Esophagus (tissue), 2 donors: ENCODE measurements around the gene SUMO2. TPM values are rescaled to one million over a fixed set of nuclear protein-coding genes. Genes with fewer than 3 reads are reported as not detected.
"Not testable (repeated sequence)": the region's sequence is repeated elsewhere in the genome, so short reads cannot be mapped to it uniquely, and the experiment has no call there.

Experiments used
- H3K27ac ChIP-seq, 2 donors: one replicate each; pipeline ENCODE4 v1.5.1; 2013; ENCODE audit warnings: low read depth in 2 of 2, mild to moderate bottlenecking in 2 of 2, inconsistent platforms in 1 of 2, low read length in 1 of 2, moderate library complexity in 1 of 2
- H3K27me3 ChIP-seq, 2 donors: one replicate each; pipeline ENCODE4 v1.6.1; 2013; ENCODE audit warnings: low read length in 2 of 2, control low read depth in 1 of 2, mild to moderate bottlenecking in 1 of 2; ENCODE audit not compliant: insufficient read depth in 2 of 2, control insufficient read depth in 1 of 2
- H3K36me3 ChIP-seq, 2 donors: one replicate each; pipeline ENCODE4 v1.6.1; 2013; ENCODE audit warnings: low read length in 1 of 2; ENCODE audit not compliant: control insufficient read depth in 2 of 2, insufficient read depth in 2 of 2
- H3K4me1 ChIP-seq, 2 donors: one replicate each; pipeline ENCODE4 v1.6.1; 2013; ENCODE audit warnings: low read length in 1 of 2; ENCODE audit not compliant: control insufficient read depth in 2 of 2, insufficient read depth in 2 of 2
- H3K4me3 ChIP-seq, 2 donors: one replicate each; pipeline ENCODE4 v1.5.1; 2013; ENCODE audit warnings: low read length in 2 of 2, mild to moderate bottlenecking in 2 of 2, low read depth in 1 of 2, moderate library complexity in 1 of 2
- H3K9me3 ChIP-seq, 2 donors: one replicate each; pipeline ENCODE4 v1.6.1; 2013; ENCODE audit warnings: mild to moderate bottlenecking in 2 of 2, low read depth in 1 of 2, low read length in 1 of 2, moderate library complexity in 1 of 2; ENCODE audit not compliant: control insufficient read depth in 2 of 2, insufficient read depth in 1 of 2
- WGBS, 2 donors: extraction: QIAGEN DNeasy Blood & Tissue Kit; methylation state at CpG; one replicate each; pipeline ENCODE4 v1.1.7; 2013; 5-methylcytosine and 5-hydroxymethylcytosine counted together
- polyA plus RNA-seq, 2 donors: library from polyadenylated mRNA; stranded (reverse); fragments of 200-250 nt; gene quantifications; one replicate each; pipeline ENCODE4 v1.2.3, GENCODE V29; 2013
- donor health status: healthy with polysubstance abuse.
- donor health status: Bipolar disorder and iron deficiency.

The SUMO2 gene
- polyA plus RNA-seq, 2 donors: 68.8 to 76.0 TPM

DNA sequence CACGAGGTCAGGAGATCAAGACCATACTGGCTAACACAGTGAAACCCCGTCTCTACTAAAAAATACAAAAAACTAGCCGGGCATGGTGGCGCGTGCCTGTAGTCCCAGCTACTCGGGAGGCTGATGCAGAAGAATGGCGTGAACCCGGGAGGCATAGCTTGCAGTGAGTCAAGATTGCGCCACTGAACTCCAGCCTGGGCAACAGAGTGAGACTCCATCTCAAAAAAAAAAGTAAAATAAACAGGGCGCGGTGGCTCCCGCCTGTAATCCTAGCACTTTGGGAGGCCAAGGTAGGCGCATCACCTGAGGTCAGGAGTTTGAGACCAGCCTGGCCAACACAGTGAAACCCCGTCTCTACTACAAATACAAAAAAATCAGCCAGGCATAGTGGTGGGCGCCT lies 18.2 kb downstream of the SUMO2 start:
- not testable (repeated sequence) for H3K36me3 ChIP-seq, H3K4me1 ChIP-seq, H3K27ac ChIP-seq, H3K9me3 ChIP-seq, H3K4me3 ChIP-seq, H3K27me3 ChIP-seq
- 95 to 98% methylated on average over 15 of the region's 15 CpGs for WGBS, 2 donors

DNA sequence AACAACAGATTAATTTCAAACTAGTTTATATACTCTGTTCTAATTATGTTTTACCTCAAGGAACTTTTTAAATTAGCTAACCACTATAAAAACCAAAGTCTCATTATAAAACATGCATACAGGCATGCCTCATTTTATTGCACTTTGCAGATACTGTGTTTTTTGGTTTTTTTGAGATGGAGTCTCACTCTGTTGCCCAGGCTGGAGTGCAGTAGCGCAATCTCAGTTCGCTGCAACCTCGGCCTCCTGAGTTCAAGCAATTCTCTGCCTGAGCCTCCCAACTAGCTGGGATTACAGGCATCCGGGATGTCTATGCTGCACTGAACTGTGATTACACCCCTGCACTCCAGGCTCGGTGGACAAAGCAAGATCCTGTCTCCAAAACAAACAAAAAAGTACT lies 19.7 kb downstream of the SUMO2 start:
- H3K27me3 ChIP-seq: no peaks in the 10 kb centered on the region
- H3K4me3 ChIP-seq: no peak overlapping the region
- WGBS, 2 donors: 83 to 85% methylated on average over 5 of the region's 5 CpGs
- H3K9me3 ChIP-seq: no peaks in the 10 kb centered on the region
- peaks cover 0 to 2% of the 10 kb centered on the region in 2 donors for H3K36me3 ChIP-seq
- no peak overlapping the region for H3K27ac ChIP-seq
- no peaks in the 10 kb centered on the region for H3K4me1 ChIP-seq

DNA sequence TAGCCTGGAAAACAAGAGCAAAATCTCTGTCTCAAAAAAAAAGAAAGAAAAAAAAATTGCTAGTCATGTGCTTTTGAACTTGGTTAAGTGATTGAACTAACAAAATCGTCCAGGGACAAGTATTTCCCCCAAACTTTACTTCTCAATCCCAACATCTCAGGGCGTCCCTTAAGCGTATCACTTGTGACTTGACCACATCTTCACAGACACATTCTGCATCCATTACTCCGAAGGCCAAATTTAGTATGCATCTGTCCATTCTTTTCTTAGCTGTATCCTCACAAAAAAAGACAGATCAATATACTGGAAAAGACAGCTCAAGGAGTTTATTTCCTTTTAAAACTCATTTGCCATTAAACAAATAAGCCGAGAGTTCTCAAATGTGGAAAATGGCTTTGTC lies 22.5 kb downstream of the SUMO2 start:
- no peaks in the 10 kb centered on the region for H3K4me1 ChIP-seq
- no peak overlapping the region for H3K4me3 ChIP-seq
- H3K9me3 ChIP-seq: no peaks in the 10 kb centered on the region
- 94 to 95% methylated on average over 5 of the region's 5 CpGs for WGBS, 2 donors
- H3K27ac ChIP-seq: peak overlapping the region; percentile 65 to 79
- H3K36me3 ChIP-seq: no peaks in the 10 kb centered on the region
- H3K27me3 ChIP-seq: no peaks in the 10 kb centered on the region

DNA sequence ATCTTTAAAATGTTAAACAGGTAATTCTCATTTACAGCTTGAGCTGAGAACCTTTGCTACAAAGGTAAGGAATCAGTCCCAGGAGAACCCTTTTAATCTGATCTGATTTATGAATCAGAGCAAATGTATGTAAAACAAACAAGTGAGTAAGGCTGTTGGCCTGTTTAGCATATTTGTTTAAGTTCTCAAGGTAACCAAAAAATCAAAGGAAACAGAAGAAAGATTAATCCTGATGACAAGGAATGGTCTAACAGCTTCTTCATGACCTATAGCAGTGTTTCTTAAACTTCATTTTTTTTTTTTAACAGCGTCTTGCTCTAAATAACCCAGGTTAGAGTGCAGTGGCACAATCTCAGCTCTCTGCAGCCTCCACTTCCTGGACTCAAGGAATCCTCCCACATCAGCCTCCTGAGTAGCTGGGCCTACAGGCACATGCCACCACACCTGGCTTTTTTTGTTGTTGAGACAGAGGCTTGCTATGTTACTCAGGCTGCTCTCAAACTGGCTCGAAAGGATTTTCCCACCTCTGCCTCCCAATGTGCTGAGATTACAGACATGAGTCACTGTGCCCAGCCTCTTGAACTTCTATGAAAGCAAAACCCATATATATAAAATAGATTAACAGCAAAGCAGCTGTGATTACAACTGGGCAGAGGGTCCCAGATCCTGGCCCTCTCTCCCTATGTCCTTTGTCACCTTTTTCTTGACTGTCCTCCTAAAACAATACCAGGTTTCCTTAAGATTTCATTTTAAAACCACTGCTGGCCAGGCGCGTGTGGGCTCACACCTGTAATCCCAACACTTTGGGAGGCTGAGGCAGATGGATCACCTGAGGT lies 23.3 kb downstream of the SUMO2 start:
- no peaks in the 10 kb centered on the region for H3K9me3 ChIP-seq
- H3K27ac ChIP-seq: peak overlapping the region; percentile 65 to 79
- 69 to 73% methylated on average over 4 of the region's 4 CpGs for WGBS, 2 donors
- H3K27me3 ChIP-seq: no peaks in the 10 kb centered on the region
- no peaks in the 10 kb centered on the region for H3K4me1 ChIP-seq
- H3K4me3 ChIP-seq: no peak overlapping the region
- H3K36me3 ChIP-seq: no peaks in the 10 kb centered on the region

DNA sequence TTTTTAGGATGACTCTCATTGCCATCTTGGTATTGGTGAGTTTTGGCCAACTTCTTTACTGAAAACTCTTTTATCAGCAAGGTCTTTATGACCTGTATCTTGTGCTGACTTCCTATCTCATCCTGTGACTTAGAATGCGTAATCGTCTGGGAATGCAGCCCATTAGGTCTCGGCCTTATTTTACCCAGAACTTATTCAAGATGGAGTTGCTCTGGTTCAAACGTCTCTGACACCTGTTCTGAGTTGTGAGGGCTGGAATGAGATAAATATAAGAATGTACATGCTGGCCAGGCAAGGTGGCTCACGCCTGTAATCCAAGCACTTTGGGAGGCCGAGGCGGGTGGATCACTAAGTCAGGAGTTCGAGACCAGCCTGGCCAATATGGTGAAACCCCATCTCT lies 24.3 kb downstream of the SUMO2 start:
- H3K9me3 ChIP-seq, H3K4me1 ChIP-seq, H3K36me3 ChIP-seq, H3K27me3 ChIP-seq, H3K4me3 ChIP-seq: not testable (repeated sequence)
- WGBS, 2 donors: 89% methylated on average over 8 of the region's 8 CpGs
- peak overlapping the region; percentile 61 to 67 for H3K27ac ChIP-seq

DNA sequence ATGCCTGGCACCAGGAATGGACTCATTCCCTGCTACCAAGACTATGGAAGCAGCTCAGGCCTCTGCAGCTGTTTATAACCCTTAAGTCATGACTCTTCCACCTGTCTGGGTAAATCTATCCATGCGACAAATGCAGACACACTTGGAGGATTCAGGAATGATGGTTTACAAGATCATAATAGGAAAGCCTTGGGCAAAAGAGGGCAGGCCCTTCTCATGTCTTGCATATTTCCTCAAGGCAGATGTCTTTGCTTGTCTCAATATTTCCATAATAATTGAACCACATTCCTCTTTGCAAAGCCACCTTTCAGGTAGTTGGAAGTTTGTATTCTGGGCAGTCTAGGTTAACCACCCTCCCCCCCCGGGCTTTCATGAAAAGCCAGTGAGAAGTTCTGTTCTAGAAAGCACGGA lies 27.6 kb downstream of the SUMO2 start:
- Histone ChIP-seq H3K27me3 (no peaks in the 10 kb centered on the region), H3K27ac (peak overlapping the region; percentile 1 to 67), H3K36me3 (no peaks in the 10 kb centered on the region), H3K4me1 (no peaks in the 10 kb centered on the region), H3K4me3 (no peak overlapping the region), H3K9me3 (no peaks in the 10 kb centered on the region)
- WGBS, 2 donors: 54 to 62% methylated on average over 3 of the region's 3 CpGs

DNA sequence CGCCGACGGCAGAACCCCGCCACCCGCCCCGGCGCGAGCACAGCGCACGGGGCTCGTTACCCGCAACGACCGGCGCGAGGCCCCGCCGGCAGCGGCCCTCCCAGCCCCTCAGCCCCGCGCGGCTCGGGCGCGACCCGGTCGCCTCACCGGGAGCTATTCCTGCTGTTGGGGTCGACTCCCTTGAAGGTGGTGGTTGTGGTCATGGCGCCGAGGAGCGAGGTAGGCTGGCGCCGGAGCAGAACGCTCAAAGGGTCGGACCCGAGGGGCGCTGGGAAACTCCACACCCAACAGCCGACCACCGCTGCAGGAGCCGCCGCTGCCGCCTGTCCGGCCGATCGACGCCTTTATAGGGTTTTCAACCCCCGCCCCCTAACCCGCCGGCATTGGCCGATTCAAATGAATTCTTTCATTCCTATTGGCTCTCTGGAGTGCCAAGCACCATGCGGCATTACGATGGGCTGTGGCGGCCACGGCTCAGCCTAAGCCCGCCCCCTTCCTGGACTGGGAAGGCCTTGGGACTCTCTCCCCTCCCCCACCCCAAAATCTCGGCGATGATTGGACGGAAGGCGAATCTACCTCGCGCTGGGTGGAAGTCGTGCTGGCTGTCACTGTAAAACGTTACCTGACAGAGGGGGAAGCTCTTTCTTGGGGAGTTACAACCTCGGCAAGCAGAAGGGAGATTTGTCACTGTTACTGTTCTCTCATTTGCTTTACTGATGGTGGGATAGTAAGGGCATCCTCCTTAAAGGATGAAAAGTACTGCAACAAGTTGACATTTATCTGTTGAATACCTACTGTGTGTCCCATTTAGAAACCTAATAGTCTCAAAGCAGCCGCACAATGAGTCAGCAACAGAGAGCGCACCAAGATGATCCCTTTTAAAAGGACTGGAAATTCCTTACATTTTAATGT lies 28.3 kb downstream of the SUMO2 start, which contains the start of gene JPT1:
JPT1 (minus strand) TSS at position 318 of the 912 bp plus-strand sequence; CDS start at position 203, 115 bp downstream.
- H3K27me3 ChIP-seq: no peaks in the 10 kb centered on the region
- H3K9me3 ChIP-seq: no peaks in the 10 kb centered on the region
- no peaks in the 10 kb centered on the region for H3K4me1 ChIP-seq
- H3K27ac ChIP-seq: peak within 1 kb of the TSS; percentile 75 to 85
- peak within 1 kb of the TSS; percentile 79 to 95 for H3K4me3 ChIP-seq
- 2% methylated on average over 45 to 67 of the region's 67 CpGs for WGBS, 2 donors
- H3K36me3 ChIP-seq: no peaks in the 10 kb centered on the region

DNA sequence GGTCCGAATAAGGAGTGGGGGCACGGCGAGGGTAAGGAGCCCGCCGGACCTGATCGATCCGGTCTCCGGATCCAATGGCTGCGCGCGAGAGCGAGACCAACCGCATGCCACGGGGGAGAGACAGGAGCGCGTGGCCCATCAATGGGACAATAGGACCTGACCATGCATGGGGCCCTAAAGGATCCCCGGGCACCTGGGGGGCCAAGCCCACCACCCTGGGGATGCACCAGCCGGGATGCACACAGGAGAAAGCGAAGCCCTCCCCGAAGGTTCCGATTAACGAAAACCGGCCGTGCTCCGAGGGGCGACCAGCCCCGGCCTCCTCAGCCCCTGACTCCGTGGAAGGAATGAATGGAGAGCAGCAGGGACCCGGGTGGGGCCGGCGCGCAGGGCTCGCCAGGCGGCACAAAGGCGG lies 29.0 kb downstream of the SUMO2 start:
- Histone ChIP-seq H3K27me3 (no peaks in the 10 kb centered on the region), H3K27ac (peak overlapping the region; percentile 75 to 85), H3K4me3 (peak overlapping the region; percentile 79 to 95), H3K4me1 (no peaks in the 10 kb centered on the region), H3K36me3 (no peaks in the 10 kb centered on the region), H3K9me3 (no peaks in the 10 kb centered on the region)
- WGBS, 2 donors: 0 to 1% methylated on average over 35 of the region's 35 CpGs

DNA sequence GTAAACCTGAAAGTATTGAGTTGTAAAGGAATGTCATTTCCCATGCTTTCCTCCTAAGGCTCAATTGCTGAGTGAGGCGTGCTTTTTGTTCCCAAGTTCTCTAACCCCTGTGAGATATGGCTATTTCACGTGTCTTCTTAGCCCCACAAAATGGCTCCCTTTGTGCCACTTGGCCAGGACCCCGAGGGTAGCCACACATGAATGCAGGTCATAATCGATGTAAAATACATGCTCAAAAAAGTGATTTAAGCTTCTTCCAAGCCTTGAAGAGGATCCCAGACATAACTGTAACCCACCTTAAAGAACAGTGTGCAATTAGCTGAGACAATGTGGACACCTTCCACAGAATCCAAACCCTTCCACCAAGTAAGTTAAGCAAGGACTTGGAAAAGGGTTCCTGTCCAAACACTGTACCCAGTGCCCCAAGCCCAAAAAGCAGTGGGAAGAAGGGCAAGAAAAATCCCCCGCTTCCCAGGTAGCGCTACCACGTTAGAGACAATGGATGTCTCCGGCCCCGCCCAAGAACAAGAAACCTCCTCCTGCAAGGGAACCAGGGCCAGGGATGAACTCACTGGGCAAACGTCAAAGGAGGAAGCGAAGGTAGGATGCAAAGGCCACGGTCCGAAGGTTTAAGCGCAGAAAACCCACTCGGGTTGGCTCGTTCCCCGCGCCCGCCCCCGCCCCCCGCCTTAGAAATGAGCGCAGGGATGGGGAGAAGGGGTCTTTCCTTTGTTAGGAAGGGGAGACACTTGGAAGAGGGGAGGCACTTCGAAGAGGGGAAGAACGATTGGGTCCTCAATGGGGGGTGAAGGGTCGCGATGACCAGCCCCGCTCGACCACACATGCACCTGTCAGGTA lies 29.6 kb downstream of the SUMO2 start:
- no peaks in the 10 kb centered on the region for H3K4me1 ChIP-seq
- H3K27me3 ChIP-seq: no peaks in the 10 kb centered on the region
- 4 to 5% methylated on average over 28 of the region's 28 CpGs for WGBS, 2 donors
- peak overlapping the region; percentile 79 to 95 for H3K4me3 ChIP-seq
- H3K36me3 ChIP-seq: peaks cover 0 to 2% of the 10 kb centered on the region in 2 donors
- no peaks in the 10 kb centered on the region for H3K9me3 ChIP-seq
- peak overlapping the region in 1 of 2 donors; percentile 85 for H3K27ac ChIP-seq
